GM13977 (cell line): ENCODE data around the gene AKR1B1.
"Not testable (repeated sequence)": the region's sequence is repeated elsewhere in the genome, so short reads cannot be mapped to it uniquely, and the experiment has no call there.

Experiments
- DNase-seq: peaks from one replicate; pipeline ENCODE4 v3.0.0; 2012; ENCODE audit warnings: low spot score
- CTCF ChIP-seq: IDR thresholded peaks from 2 replicates; pipeline ENCODE4 v1.5.1; 2012; ENCODE audit warnings: mild to moderate bottlenecking, control low read depth; ENCODE audit not compliant: insufficient read depth; ENCODE audit errors: extremely low read depth, missing control alignments
- in situ Hi-C: fragments of 300-500 bp; cut with MboI; formaldehyde crosslinking; loops from one replicate; pipeline ENCODE4 v1.12.0; 2022; ENCODE audit warnings: low sequenced_read_pairs, low pct_unique_long_range_greater_than_20kb, mixed read lengths, inconsistent platforms; ENCODE audit not compliant: unreplicated experiment

The AKR1B1 gene

GRCh38 chr7:134495546-134495945 lies 36.6 kb upstream of the AKR1B1 start:
- TF ChIP-seq CTCF: no peak

GRCh38 chr7:134493091-134493490 lies 34.2 kb upstream of the AKR1B1 start:
- in situ Hi-C loops: no loop called here
- no peak for DNase-seq
- no peak for TF ChIP-seq CTCF

More at GRCh38 chr7:134495546-134495945, 36.6 kb upstream of the AKR1B1 start:
- no peak for DNase-seq
- in situ Hi-C loops: no loop called here

GRCh38 chr7:134487721-134488120 lies 28.8 kb upstream of the AKR1B1 start:
- in situ Hi-C loops, DNase-seq: not testable (repeated sequence)

- in situ Hi-C loops: no loop called here
These were observed 26.3 kb upstream of the AKR1B1 start for GRCh38 chr7:134485203-134485602.

GRCh38 chr7:134483296-134483695 lies 24.4 kb upstream of the AKR1B1 start:
- TF ChIP-seq CTCF: no peak
- in situ Hi-C loops: no loop called here
- no peak for DNase-seq

More at GRCh38 chr7:134485203-134485602, 26.3 kb upstream of the AKR1B1 start:
- DNase-seq: no peak
- TF ChIP-seq CTCF: no peak

GRCh38 chr7:134482858-134483257 lies 24.0 kb upstream of the AKR1B1 start:
- in situ Hi-C loops: no loop called here
- DNase-seq: no peak
- no peak for TF ChIP-seq CTCF

- TF ChIP-seq CTCF: no peak
- in situ Hi-C loops: no loop called here
- no peak for DNase-seq
These were observed 22.3 kb upstream of the AKR1B1 start for GRCh38 chr7:134481167-134481566.
